HG03354 (cell line): ENCODE data around the gene TMEM184B.

Experiments
- ATAC-seq: cut with Tn5 transposase; IDR thresholded peaks from one replicate; pipeline ENCODE4 v1.9.1; 2021; ENCODE audit warnings: mild to moderate bottlenecking; ENCODE audit not compliant: unreplicated experiment, poor library complexity, severe bottlenecking

Gene TMEM184B

GRCh38 chr22:38309614-38310517 is 37.1 kb upstream of the TMEM184B start:
- no peak for ATAC-seq

- ATAC-seq = no peak
Observed at GRCh38 chr22:38308791-38309498, 36.1 kb upstream of the TMEM184B start.

- ATAC-seq = peak; percentile 83
Observed at GRCh38 chr22:38305471-38306448, 33.0 kb upstream of the TMEM184B start.

GRCh38 chr22:38304526-38304925 is 31.7 kb upstream of the TMEM184B start:
- no peak for ATAC-seq

GRCh38 chr22:38303974-38304373 is 31.2 kb upstream of the TMEM184B start:
- ATAC-seq = no peak

- no peak for ATAC-seq
Observed at GRCh38 chr22:38302906-38303305, 30.1 kb upstream of the TMEM184B start.

- no peak for ATAC-seq
Observed at GRCh38 chr22:38300946-38301345, 28.1 kb upstream of the TMEM184B start.

- no peak for ATAC-seq
Observed at GRCh38 chr22:38300197-38300945, 27.6 kb upstream of the TMEM184B start.

- no peak for ATAC-seq
Observed at GRCh38 chr22:38299770-38300102, 26.9 kb upstream of the TMEM184B start.

- ATAC-seq = no peak
Observed at GRCh38 chr22:38298312-38299005, 25.6 kb upstream of the TMEM184B start.

- no peak for ATAC-seq
Observed at GRCh38 chr22:38296372-38296771, 23.6 kb upstream of the TMEM184B start.

GRCh38 chr22:38295863-38296262 is 23.1 kb upstream of the TMEM184B start:
- no peak for ATAC-seq

- ATAC-seq = no peak
Observed at GRCh38 chr22:38295339-38295738, 22.5 kb upstream of the TMEM184B start.

GRCh38 chr22:38294193-38294592 is 21.4 kb upstream of the TMEM184B start:
- no peak for ATAC-seq

- ATAC-seq = no peak
Observed at GRCh38 chr22:38292694-38293093, 19.9 kb upstream of the TMEM184B start.

GRCh38 chr22:38291201-38291777 is 18.5 kb upstream of the TMEM184B start:
- no peak for ATAC-seq

- no peak for ATAC-seq
Observed at GRCh38 chr22:38290347-38290746, 17.5 kb upstream of the TMEM184B start.

GRCh38 chr22:38289583-38290082 is 16.8 kb upstream of the TMEM184B start:
- no peak for ATAC-seq
